ENCODE measurements around the gene ITPR2.

Gene ITPR2

DNA sequence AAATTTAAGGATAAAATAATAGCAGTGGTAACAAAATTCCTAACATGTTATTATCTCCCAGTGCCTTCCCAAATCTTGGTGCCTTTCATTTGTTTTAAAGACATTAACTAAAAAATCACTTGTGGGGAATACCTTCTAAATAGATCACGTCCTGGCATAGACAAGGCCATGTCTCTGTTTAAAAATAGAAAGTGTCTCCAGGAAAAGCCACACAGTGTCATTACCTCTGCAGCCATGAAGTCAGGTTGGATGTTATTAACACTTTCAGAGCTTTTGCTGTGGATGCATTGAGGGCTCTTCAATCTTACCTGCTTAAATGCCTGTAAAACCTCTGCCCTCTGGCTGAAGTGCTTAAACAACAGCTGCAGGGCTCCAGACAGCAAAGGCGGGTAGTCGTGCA lies 211.1 kb downstream of the ITPR2 start:
- peaks cover 9% of the 10 kb centered on the region for H3K36me3 ChIP-seq (ENCODE audit: control insufficient read depth, insufficient read depth, low read length)

DNA sequence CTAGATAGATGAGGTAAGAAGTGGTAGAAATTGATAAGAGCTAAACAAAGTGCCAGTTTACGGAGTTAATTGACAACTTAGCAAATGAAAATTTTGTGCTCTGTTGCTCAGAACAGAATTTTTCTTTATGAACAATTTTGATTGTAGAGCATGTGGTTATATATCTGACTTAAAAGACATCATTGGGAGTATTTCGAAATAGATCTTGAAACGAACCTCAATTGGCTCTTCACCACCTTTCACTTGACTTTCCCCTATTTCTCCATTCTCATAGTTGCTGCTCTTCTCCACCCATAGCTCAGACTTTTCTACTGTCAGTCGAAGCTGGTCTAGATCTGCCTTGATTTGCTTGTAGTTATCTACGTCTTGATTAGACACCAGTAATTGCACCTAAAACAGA lies 212.1 kb downstream of the ITPR2 start:
- TF ChIP-seq, protein P1, sequence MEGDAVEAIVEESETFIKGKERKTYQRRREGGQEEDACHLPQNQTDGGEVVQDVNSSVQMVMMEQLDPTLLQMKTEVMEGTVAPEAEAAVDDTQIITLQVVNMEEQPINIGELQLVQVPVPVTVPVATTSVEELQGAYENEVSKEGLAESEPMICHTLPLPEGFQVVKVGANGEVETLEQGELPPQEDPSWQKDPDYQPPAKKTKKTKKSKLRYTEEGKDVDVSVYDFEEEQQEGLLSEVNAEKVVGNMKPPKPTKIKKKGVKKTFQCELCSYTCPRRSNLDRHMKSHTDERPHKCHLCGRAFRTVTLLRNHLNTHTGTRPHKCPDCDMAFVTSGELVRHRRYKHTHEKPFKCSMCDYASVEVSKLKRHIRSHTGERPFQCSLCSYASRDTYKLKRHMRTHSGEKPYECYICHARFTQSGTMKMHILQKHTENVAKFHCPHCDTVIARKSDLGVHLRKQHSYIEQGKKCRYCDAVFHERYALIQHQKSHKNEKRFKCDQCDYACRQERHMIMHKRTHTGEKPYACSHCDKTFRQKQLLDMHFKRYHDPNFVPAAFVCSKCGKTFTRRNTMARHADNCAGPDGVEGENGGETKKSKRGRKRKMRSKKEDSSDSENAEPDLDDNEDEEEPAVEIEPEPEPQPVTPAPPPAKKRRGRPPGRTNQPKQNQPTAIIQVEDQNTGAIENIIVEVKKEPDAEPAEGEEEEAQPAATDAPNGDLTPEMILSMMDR (IDR thresholded peaks at IDR 0.05; ENCODE audit: insufficient read depth, low read length, poor library complexity, severe bottlenecking) = no peak
- Histone ChIP-seq H3K27me3 (replicated peaks; ENCODE audit: control insufficient read depth, insufficient read depth, low read length) (no peaks in the 10 kb centered on the region), H3K36me3 (ENCODE audit: control insufficient read depth, insufficient read depth, low read length) (peaks cover 8% of the 10 kb centered on the region), H3K4me3 (replicated peaks; ENCODE audit: low read depth, low read length) (no peak overlapping the region)
- no peak for DNase-seq (ENCODE audit: extremely low read depth, insufficient read length)

More for the DNA sequence above, 211.1 kb downstream of the ITPR2 start:
- no peaks in the 10 kb centered on the region for H3K27me3 ChIP-seq (replicated peaks; ENCODE audit: control insufficient read depth, insufficient read depth, low read length)
- TF ChIP-seq, protein P1 (IDR thresholded peaks at IDR 0.05; ENCODE audit: insufficient read depth, low read length, poor library complexity, severe bottlenecking) = no peak
- no peak for DNase-seq (ENCODE audit: extremely low read depth, insufficient read length)
- H3K4me3 ChIP-seq (replicated peaks; ENCODE audit: low read depth, low read length) = no peak overlapping the region

DNA sequence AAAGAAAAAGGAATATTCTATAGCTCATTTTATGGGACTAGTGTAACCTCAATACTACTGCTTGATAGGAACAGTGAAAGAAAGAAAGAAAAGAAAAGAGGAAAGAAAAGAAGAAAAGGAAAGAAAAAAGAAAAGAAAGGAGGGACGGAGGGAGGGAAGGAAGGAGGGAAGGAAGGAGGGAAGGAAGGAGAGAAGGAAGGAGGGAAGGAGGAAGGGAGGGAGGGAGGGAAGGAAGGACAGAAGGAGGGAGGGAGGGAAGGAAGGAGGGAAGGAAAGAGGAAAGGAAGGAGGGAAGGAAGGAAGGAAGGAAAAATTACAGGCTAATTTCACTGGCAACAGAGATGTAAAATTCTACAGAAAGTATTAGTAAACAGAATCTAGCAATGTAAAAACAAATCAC lies 215.5 kb downstream of the ITPR2 start:
- no peaks in the 10 kb centered on the region for H3K27me3 ChIP-seq (replicated peaks; ENCODE audit: control insufficient read depth, insufficient read depth, low read length)
- peaks cover 4% of the 10 kb centered on the region for H3K36me3 ChIP-seq (ENCODE audit: control insufficient read depth, insufficient read depth, low read length)
- TF ChIP-seq, protein P1 (IDR thresholded peaks at IDR 0.05; ENCODE audit: insufficient read depth, low read length, poor library complexity, severe bottlenecking) = no peak
- DNase-seq (ENCODE audit: extremely low read depth, insufficient read length) = no peak
- no peak overlapping the region for H3K4me3 ChIP-seq (replicated peaks; ENCODE audit: low read depth, low read length)

DNA sequence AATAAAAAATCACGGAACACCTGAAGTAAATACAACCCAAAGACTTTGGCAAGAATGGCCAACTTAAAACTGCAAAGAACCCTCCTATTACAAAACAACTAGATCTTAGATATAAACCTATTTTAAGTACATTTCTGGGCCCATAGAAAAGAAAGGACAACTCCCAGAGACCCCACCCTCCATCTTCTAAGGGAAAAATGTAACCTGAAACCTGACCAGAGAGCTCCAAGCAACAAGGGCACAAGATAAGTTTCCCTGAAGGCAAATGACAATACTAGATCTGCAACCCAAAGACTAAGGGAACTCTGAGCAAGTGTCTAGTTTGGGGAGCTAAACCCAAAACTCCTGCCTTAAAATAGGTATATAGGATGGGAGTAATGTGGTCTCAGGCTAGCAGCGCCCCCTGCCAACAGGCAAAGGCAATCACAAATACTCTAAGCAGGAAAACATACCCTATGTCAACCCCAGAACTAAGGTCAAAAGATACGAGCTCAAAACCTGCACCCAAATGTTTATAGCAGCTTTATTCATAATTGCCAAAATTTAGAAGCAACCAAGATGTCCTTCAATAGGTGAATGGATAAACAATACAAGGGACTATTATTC lies 218.9 kb downstream of the ITPR2 start:
- Histone ChIP-seq H3K27me3 (replicated peaks; ENCODE audit: control insufficient read depth, insufficient read depth, low read length) (no peaks in the 10 kb centered on the region), H3K36me3 (ENCODE audit: control insufficient read depth, insufficient read depth, low read length) (no peaks in the 10 kb centered on the region; the same call in 1 of the 2 replicates), H3K4me3 (replicated peaks; ENCODE audit: low read depth, low read length) (no peak overlapping the region)
- DNase-seq (ENCODE audit: extremely low read depth, insufficient read length) = no peak
- TF ChIP-seq, protein P1 (IDR thresholded peaks at IDR 0.05; ENCODE audit: insufficient read depth, low read length, poor library complexity, severe bottlenecking) = peak; percentile 62

DNA sequence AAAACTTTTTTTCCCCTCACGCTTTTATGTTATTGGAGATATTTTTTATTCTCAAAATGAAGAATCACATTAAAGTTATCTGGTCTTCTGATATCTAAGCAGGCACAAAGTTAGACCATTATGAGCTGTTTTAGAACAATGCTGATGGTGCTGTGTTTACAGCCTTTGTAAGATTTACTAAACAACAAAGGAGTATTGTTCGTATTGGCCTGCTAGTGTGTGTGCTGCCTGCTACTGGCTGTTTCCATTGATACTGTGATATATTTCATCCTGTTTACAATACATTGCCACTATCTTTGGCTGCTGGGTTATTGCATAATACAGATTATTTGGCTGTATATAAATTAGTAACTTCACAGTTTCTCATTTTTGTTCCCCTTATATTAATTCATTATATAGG lies 220.8 kb downstream of the ITPR2 start:
- no peak for DNase-seq (ENCODE audit: extremely low read depth, insufficient read length)

More for the DNA sequence above, 220.8 kb downstream of the ITPR2 start:
- no peaks in the 10 kb centered on the region; the same call in 1 of the 2 replicates for H3K36me3 ChIP-seq (ENCODE audit: control insufficient read depth, insufficient read depth, low read length)
- H3K4me3 ChIP-seq (replicated peaks; ENCODE audit: low read depth, low read length) = no peak overlapping the region
- no peaks in the 10 kb centered on the region for H3K27me3 ChIP-seq (replicated peaks; ENCODE audit: control insufficient read depth, insufficient read depth, low read length)
- TF ChIP-seq, protein P1 (IDR thresholded peaks at IDR 0.05; ENCODE audit: insufficient read depth, low read length, poor library complexity, severe bottlenecking) = no peak
